ENCODE results near the gene SSC5D. TPM values are rescaled to one million over a fixed set of nuclear protein-coding genes. Genes with fewer than 3 reads are reported as not detected.

Gene SSC5D
- total and polyA plus RNA-seq, 2 experiments from 2014 or later, result 0.23 to 0.69 TPM

GRCh38 chr19:55535173-55535964 is 47.1 kb downstream of the SSC5D start (continued):
- TF ChIP-seq, protein P1, sequence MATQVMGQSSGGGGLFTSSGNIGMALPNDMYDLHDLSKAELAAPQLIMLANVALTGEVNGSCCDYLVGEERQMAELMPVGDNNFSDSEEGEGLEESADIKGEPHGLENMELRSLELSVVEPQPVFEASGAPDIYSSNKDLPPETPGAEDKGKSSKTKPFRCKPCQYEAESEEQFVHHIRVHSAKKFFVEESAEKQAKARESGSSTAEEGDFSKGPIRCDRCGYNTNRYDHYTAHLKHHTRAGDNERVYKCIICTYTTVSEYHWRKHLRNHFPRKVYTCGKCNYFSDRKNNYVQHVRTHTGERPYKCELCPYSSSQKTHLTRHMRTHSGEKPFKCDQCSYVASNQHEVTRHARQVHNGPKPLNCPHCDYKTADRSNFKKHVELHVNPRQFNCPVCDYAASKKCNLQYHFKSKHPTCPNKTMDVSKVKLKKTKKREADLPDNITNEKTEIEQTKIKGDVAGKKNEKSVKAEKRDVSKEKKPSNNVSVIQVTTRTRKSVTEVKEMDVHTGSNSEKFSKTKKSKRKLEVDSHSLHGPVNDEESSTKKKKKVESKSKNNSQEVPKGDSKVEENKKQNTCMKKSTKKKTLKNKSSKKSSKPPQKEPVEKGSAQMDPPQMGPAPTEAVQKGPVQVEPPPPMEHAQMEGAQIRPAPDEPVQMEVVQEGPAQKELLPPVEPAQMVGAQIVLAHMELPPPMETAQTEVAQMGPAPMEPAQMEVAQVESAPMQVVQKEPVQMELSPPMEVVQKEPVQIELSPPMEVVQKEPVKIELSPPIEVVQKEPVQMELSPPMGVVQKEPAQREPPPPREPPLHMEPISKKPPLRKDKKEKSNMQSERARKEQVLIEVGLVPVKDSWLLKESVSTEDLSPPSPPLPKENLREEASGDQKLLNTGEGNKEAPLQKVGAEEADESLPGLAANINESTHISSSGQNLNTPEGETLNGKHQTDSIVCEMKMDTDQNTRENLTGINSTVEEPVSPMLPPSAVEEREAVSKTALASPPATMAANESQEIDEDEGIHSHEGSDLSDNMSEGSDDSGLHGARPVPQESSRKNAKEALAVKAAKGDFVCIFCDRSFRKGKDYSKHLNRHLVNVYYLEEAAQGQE (IDR thresholded peaks at IDR 0.05; ENCODE audit: unreplicated experiment), result no peak
- no peak for TF ChIP-seq EZH2phosphoT487 (IDR thresholded peaks at IDR 0.05; ENCODE audit: unreplicated experiment)

DNA sequence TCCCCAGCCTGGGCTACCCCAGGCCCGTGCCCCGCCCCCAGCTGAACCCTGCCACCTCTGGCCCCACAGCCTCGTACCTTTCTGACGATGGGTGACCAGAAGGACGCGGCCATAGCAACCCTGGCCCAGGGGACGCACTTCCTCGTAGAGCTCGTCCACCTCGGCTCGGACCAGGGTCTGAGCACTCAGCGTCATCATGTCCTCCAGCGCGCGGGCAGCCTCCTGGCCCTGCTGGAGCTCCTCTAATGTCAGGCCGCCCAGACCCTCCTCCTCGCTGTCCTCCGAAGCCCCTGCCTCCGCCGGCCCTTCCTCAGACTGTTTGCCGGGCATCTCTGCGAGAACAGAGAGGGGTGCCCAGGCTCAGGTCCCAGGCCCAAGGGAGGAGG is 47.7 kb downstream of the SSC5D start:
- no peak overlapping the region for H3K27ac Mint-ChIP-seq
- H3K9me2 ChIP-seq (ENCODE audit: insufficient read depth), result no peaks in the 10 kb centered on the region
- H3K9me3 Mint-ChIP-seq, result no peaks in the 10 kb centered on the region; the same call in 2 of the 3 replicates
- no peak overlapping the region for H3K27ac ChIP-seq (ENCODE audit: low read depth)
- H2AFZ ChIP-seq, result no peak overlapping the region
- peaks cover 6% of the 10 kb centered on the region; the same call in 2 of the 3 replicates for H3K4me1 Mint-ChIP-seq
- H3K4me1 ChIP-seq (ENCODE audit: insufficient read depth), result peaks cover 7% of the 10 kb centered on the region; the same call in 1 of the 2 replicates
- H3K36me3 Mint-ChIP-seq (ENCODE audit: low read depth), result no peaks in the 10 kb centered on the region
- H3K36me3 ChIP-seq (ENCODE audit: insufficient read depth), result no peaks in the 10 kb centered on the region
- ATAC-seq (no peak), DNase-seq (ENCODE audit: low spot score) (no peak)
- H3K4me3 ChIP-seq, result no peak overlapping the region
- 0 out of 2 replicates have a peak, but pooled peaks cover 7% of the 10 kb centered on the region for H3F3A ChIP-seq (replicated peaks; ENCODE audit: low read depth)
- H4K20me1 ChIP-seq (replicated peaks; ENCODE audit: insufficient read depth), result no peaks in the 10 kb centered on the region
- H3K4me3 Mint-ChIP-seq, result no peak overlapping the region
- H3K27me3 ChIP-seq (ENCODE audit: insufficient read depth), result no peaks in the 10 kb centered on the region
- H3K27me3 Mint-ChIP-seq (ENCODE audit: insufficient read depth, low read depth, poor library complexity), result peaks cover 15% of the 10 kb centered on the region
- no peak for TF ChIP-seq ETS1 (IDR thresholded peaks at IDR 0.05)
- no peak for TF ChIP-seq ZNF331 (CRISPR knock-in tag; IDR thresholded peaks at IDR 0.05; ENCODE audit: low read depth)
- no peak for TF ChIP-seq STAT1 (IDR thresholded peaks at IDR 0.05; ENCODE audit: unreplicated experiment)
- TF ChIP-seq JUNB (IDR thresholded peaks at IDR 0.05; ENCODE audit: unreplicated experiment), result no peak
- no peak for TF ChIP-seq CTCF (conservative IDR thresholded peaks at IDR 0.05; ENCODE audit: low read depth in 2 of 2)
- no peak for TF ChIP-seq ZNF462 (CRISPR knock-in tag; IDR thresholded peaks at IDR 0.05)
- no peak for TF ChIP-seq CREB1 (CRISPR knock-in tag; IDR thresholded peaks at IDR 0.05; ENCODE audit: low read depth)
- no peak overlapping the region for H3K4me2 ChIP-seq
- no peaks in the 10 kb centered on the region for H3K79me2 ChIP-seq (replicated peaks; ENCODE audit: insufficient read depth)
